HepG2 (cell line): Measurements from ENCODE around the gene LILRB5. TPM values are rescaled to one million over a fixed set of nuclear protein-coding genes. Genes with fewer than 3 reads are reported as not detected.
"Not testable (repeated sequence)": the region's sequence is repeated elsewhere in the genome, so short reads cannot be mapped to it uniquely, and the experiment has no call there.

Experiments
- ATAC-seq: fragments of 200-7000 bp; cut with Tn5 transposase; 3 replicates; pipeline ENCODE4 v1.9.1; 2020; ENCODE audit warnings: mild to moderate bottlenecking, moderate library complexity
- BruUV-seq: library from RNA; stranded (reverse); fragments of 400-500 nt; replicated peaks from 2 replicates; lab custom pipeline; 2021; lab: Mats Ljungman, UMichigan
- CTCF ChIA-PET: fragments of 300-600 bp; formaldehyde crosslinking; extraction: SDS; loops from one replicate; lab custom pipeline; 2021; ENCODE audit warnings: low total read pairs, inconsistent platforms, low intra/inter-chr PET ratio; lab: Yijun Ruan, JAX
- POLR2A ChIA-PET: fragments of 350-600 bp; sonication (Branson Sonifier 250); formaldehyde crosslinking; loops from one replicate; lab custom pipeline; 2020; ENCODE audit warnings: antibody characterized with exemption, inconsistent platforms; lab: Yijun Ruan, JAX
- DNase-seq: peaks from one replicate; pipeline ENCODE4 v3.0.0-alpha.2; 2015; ENCODE audit warnings: low spot score
- FAIRE-seq: peaks from 3 replicates; lab custom pipeline; 2011; peaks lifted over from hg19 to GRCh38; lab: Jason Lieb, UNC
- H2AFZ ChIP-seq: one replicate; pipeline ENCODE4 v1.6.1; 2011; ENCODE audit warnings: low read length, inconsistent platforms
- H3K27ac ChIP-seq: fragments of 300-600 bp; 3 replicates; pipeline ENCODE4 v1.8.0; 2011; ENCODE audit warnings: mixed run types, mild to moderate bottlenecking, mixed read lengths, low read length, inconsistent platforms; ENCODE audit not compliant: insufficient read depth; ENCODE audit errors: extremely low read length
- H3K27me3 ChIP-seq, 2 experiments: fragments of 200-600 bp in 1 of 2; 2 replicates in 1 of 2; 3 replicates in 1 of 2; pipeline versions ENCODE4 v1.6.0 to v1.8.0; 2011; ENCODE audit warnings: low read length in 2 of 2, mild to moderate bottlenecking in 2 of 2, moderate library complexity in 2 of 2, inconsistent platforms in 1 of 2; ENCODE audit not compliant: insufficient read depth in 2 of 2, control insufficient read depth in 1 of 2
- H3K36me3 ChIP-seq, 2 experiments: fragments of 200-600 bp in 1 of 2; replicated peaks in 1 of 2; 2 replicates in 1 of 2; 3 replicates in 1 of 2; pipeline versions ENCODE4 v1.5.1 to v1.8.0; 2011; ENCODE audit warnings: low read length in 2 of 2, inconsistent platforms in 1 of 2; ENCODE audit not compliant: insufficient read depth in 2 of 2, control insufficient read depth in 1 of 2
- H3K4me1 ChIP-seq: 2 replicates; pipeline ENCODE4 v1.5.1; 2012; ENCODE audit warnings: low read length, inconsistent platforms; ENCODE audit not compliant: insufficient read depth
- H3K4me2 ChIP-seq: 2 replicates; pipeline ENCODE4 v1.6.0; 2011; ENCODE audit warnings: low read depth, low read length, inconsistent platforms
- H3K4me3 ChIP-seq, 3 experiments: fragments of 200-600 bp in 1 of 3; sonication (generic), shearing (Covaris generic) in 1 of 3; replicated peaks in 1 of 3; 2 replicates each; pipeline ENCODE4 v1.5.1; 2011 to 2016; ENCODE audit warnings: low read length in 3 of 3, inconsistent platforms in 2 of 3, low read depth in 2 of 3, mild to moderate bottlenecking in 2 of 3, control low read depth in 1 of 3, mixed read lengths in 1 of 3; ENCODE audit not compliant: insufficient read depth in 1 of 3
- H3K79me2 ChIP-seq: one replicate; pipeline ENCODE4 v1.6.1; 2011; ENCODE audit warnings: low read length, inconsistent platforms; ENCODE audit not compliant: insufficient read depth
- H3K9ac ChIP-seq: 2 replicates; pipeline ENCODE4 v1.6.0; 2011; ENCODE audit warnings: mild to moderate bottlenecking, low read depth, low read length, inconsistent platforms; ENCODE audit not compliant: insufficient read depth
- H3K9me3 ChIP-seq: 2 replicates; pipeline ENCODE4 v1.5.1; 2012; ENCODE audit warnings: mild to moderate bottlenecking, low read length
- H4K20me1 ChIP-seq: 2 replicates; pipeline ENCODE4 v1.6.0; 2011; ENCODE audit warnings: inconsistent platforms, mild to moderate bottlenecking, low read length, moderate library complexity; ENCODE audit not compliant: insufficient read depth
- ZBTB3 ChIP-seq: sonication (generic); formaldehyde crosslinking; IDR thresholded peaks from 2 replicates; pipeline ENCODE4 v1.4.0; 2020; ENCODE audit warnings: low read depth, mild to moderate bottlenecking, moderate library complexity, missing genetic modification reagents, borderline replicate concordance
- ZMYM4 ChIP-seq: sonication (generic); formaldehyde crosslinking; IDR thresholded peaks from 2 replicates; pipeline ENCODE4 v1.8.1; 2023; ENCODE audit warnings: mild to moderate bottlenecking, missing genetic modification reagents
- ZNF7 ChIP-seq: IDR thresholded peaks from 2 replicates; pipeline ENCODE4 v1.6.1; 2016; ENCODE audit warnings: missing biosample characterization, missing genetic modification reagents
- WGBS: methylation state at CpG from one replicate; pipeline ENCODE4 v1.1.6; 2017; ENCODE audit warnings: low lambda C conversion rate; 5-methylcytosine and 5-hydroxymethylcytosine counted together
- in situ Hi-C: cut with HindIII; loops from 2 replicates; pipeline ENCODE4 v1.10.0; 2017; ENCODE audit warnings: low pct_unique_long_range_greater_than_20kb; ENCODE audit not compliant: extremely low pct_ligation_motif_present
- intact Hi-C: fragments of 100-400 bp; cut with micrococcal nuclease; formaldehyde crosslinking; loops from one replicate; pipeline ENCODE4 v1.10.0; 2022; ENCODE audit not compliant: unreplicated experiment
- polyA plus RNA-seq, 8 experiments: library from polyadenylated mRNA; depleted of rRNA in 3 of 8; stranded (reverse) in 7 of 8; unstranded in 1 of 8; fragments of >200 nt; fragmentation: Illumina TruSeq in 4 of 8; extraction: Trizol in 4 of 8; gene quantifications; 2 replicates each; pipeline versions ENCODE4 v1.2.1 to v1.2.3, GENCODE V29; 2011 to 2016; ENCODE audit warnings: low read depth in 4 of 8, missing spikeins in 1 of 8, mixed read lengths in 1 of 8; ENCODE audit not compliant: insufficient read depth in 1 of 8
- total RNA-seq, 5 experiments: library from RNA; depleted of rRNA; stranded (reverse); fragments of >200 nt; fragmentation: Illumina TruSeq; extraction: Trizol; gene quantifications; 2 replicates each; pipeline ENCODE4 v1.2.3, GENCODE V29; 2016; ENCODE audit warnings: low read depth in 1 of 5

The LILRB5 gene
- total and polyA plus RNA-seq, 2 of the 13 experiments (the other 11 are each of a cell fraction or from before 2014, with no cell fraction given): not detected

GRCh38 chr19:54280441-54280840, 23.4 kb upstream of the LILRB5 start:
- H3K9ac ChIP-seq, H4K20me1 ChIP-seq, H2AFZ ChIP-seq, H3K36me3 ChIP-seq, in situ Hi-C loops, FAIRE-seq, intact Hi-C loops, H3K27ac ChIP-seq, DNase-seq, BruUV-seq, H3K4me2 ChIP-seq, ATAC-seq, POLR2A ChIA-PET, CTCF ChIA-PET, H3K4me1 ChIP-seq, H3K4me3 ChIP-seq, H3K9me3 ChIP-seq, H3K79me2 ChIP-seq: not testable (repeated sequence)
- H3K27me3 ChIP-seq: peaks cover 4 to 48% of the 10 kb centered on the region in 2 experiments
- 38% methylated on average over 4 of the region's 10 CpGs for WGBS

GRCh38 chr19:54280025-54280424, 23.0 kb upstream of the LILRB5 start:
- BruUV-seq, DNase-seq, H3K4me3 ChIP-seq, H3K36me3 ChIP-seq, H3K9me3 ChIP-seq, CTCF ChIA-PET, ATAC-seq, FAIRE-seq, H2AFZ ChIP-seq, POLR2A ChIA-PET, in situ Hi-C loops, H3K79me2 ChIP-seq, H3K27ac ChIP-seq, H3K9ac ChIP-seq, H3K4me2 ChIP-seq, H4K20me1 ChIP-seq, intact Hi-C loops, H3K4me1 ChIP-seq: not testable (repeated sequence)
- WGBS: no CpG with 5 or more reads among the region's 4 CpGs
- H3K27me3 ChIP-seq: peaks cover 4 to 48% of the 10 kb centered on the region in 2 experiments

- no peak overlapping the region for H3K9ac ChIP-seq
- H2AFZ ChIP-seq: no peak overlapping the region
- ChIA-PET POLR2A (no interaction called here), CTCF (no interaction called here)
- H3K79me2 ChIP-seq: no peaks in the 10 kb centered on the region
- DNase-seq (no peak), FAIRE-seq (no peak), ATAC-seq (no peak)
- no peaks in the 10 kb centered on the region for H3K9me3 ChIP-seq
- TF ChIP-seq ZBTB3 (CRISPR knock-in tag): no peak
- no peak for TF ChIP-seq ZNF7 (CRISPR knock-in tag)
- no peak for TF ChIP-seq ZMYM4
- in situ Hi-C loops: no loop called here
- H3K4me1 ChIP-seq: no peaks in the 10 kb centered on the region
- WGBS: 0% methylated on average over 3 of the region's 18 CpGs
- no peak overlapping the region for H3K4me2 ChIP-seq
- H3K36me3 ChIP-seq: no peaks in the 10 kb centered on the region
- H4K20me1 ChIP-seq: no peaks in the 10 kb centered on the region
- H3K27ac ChIP-seq: no peak overlapping the region
- no TSS peak for BruUV-seq
- peaks cover 4 to 48% of the 10 kb centered on the region in 2 experiments; a peak in 4 of 5 replicates for H3K27me3 ChIP-seq
- intact Hi-C loops: no loop called here
- no peak overlapping the region for H3K4me3 ChIP-seq
These were observed 22.4 kb upstream of the LILRB5 start for GRCh38 chr19:54279406-54279962.

- in situ Hi-C loops, H3K4me2 ChIP-seq, CTCF ChIA-PET, H3K4me3 ChIP-seq, intact Hi-C loops, H3K4me1 ChIP-seq, DNase-seq, ATAC-seq, FAIRE-seq, H3K9me3 ChIP-seq, H3K36me3 ChIP-seq, POLR2A ChIA-PET, BruUV-seq, H3K9ac ChIP-seq, H3K27ac ChIP-seq, H4K20me1 ChIP-seq, H3K79me2 ChIP-seq, H2AFZ ChIP-seq: not testable (repeated sequence)
- WGBS: 8% methylated on average over 5 of the region's 15 CpGs
- peaks cover 4 to 43% of the 10 kb centered on the region in 2 experiments; a peak in 4 of 5 replicates for H3K27me3 ChIP-seq
These were observed 21.6 kb upstream of the LILRB5 start for GRCh38 chr19:54278571-54279195.
